GM12878 (cell line): ENCODE results near the gene DYDC2. TPM values are rescaled to one million over a fixed set of nuclear protein-coding genes. Genes with fewer than 3 reads are reported as not detected.

ENCODE experiments used
- ATAC-seq: fragments of 200-7000 bp; cut with Tn5 transposase; 3 replicates; pipeline ENCODE4 v1.9.1; 2020; ENCODE audit warnings: mild to moderate bottlenecking, moderate library complexity
- BruUV-seq: library from RNA; stranded (reverse); fragments of 400-500 nt; replicated peaks from 2 replicates; lab custom pipeline; 2021; lab: Mats Ljungman, UMichigan
- CTCF ChIA-PET: fragments of 300-600 bp; sonication (Branson Sonifier 250); formaldehyde crosslinking; extraction: SDS; loops from one replicate; lab custom pipeline; 2021; ENCODE audit warnings: inconsistent platforms; lab: Yijun Ruan, JAX
- POLR2A ChIA-PET: fragments of 350-600 bp; formaldehyde crosslinking; extraction: SDS; loops from one replicate; lab custom pipeline; 2021; ENCODE audit warnings: inconsistent platforms; lab: Charles Lee
- RAD21 ChIA-PET: fragments of 300-600 bp; sonication (Branson Sonifier 250); formaldehyde crosslinking; loops from one replicate; lab custom pipeline; 2023; ENCODE audit warnings: antibody characterized with exemption; ENCODE audit not compliant: unreplicated experiment; lab: Charles Lee
- SMC1A ChIA-PET: fragments of 300-600 bp; sonication (Branson Sonifier 250); formaldehyde crosslinking; loops from one replicate; lab custom pipeline; 2023; ENCODE audit not compliant: unreplicated experiment, uncharacterized antibody; lab: Charles Lee
- DNase-seq: peaks from one replicate; pipeline ENCODE4 v3.0.0-alpha.2; 2011; ENCODE audit warnings: low read depth, low spot score
- FAIRE-seq: peaks from 3 replicates; lab custom pipeline; 2011; peaks lifted over from hg19 to GRCh38; lab: Jason Lieb, UNC
- H2AFZ ChIP-seq: 2 replicates; pipeline ENCODE4 v1.6.0; 2011; ENCODE audit warnings: low read depth, low read length, control low read depth; ENCODE audit not compliant: control insufficient read depth
- H3K27ac ChIP-seq: 2 replicates; pipeline ENCODE4 v1.5.1; 2011; ENCODE audit warnings: control low read depth; ENCODE audit not compliant: control insufficient read depth, insufficient read depth
- H3K27me3 ChIP-seq, 2 experiments: replicated peaks in 1 of 2; 2 replicates each; pipeline versions ENCODE4 v1.6.0 to v1.6.1; 2011; ENCODE audit warnings: low read length in 1 of 2; ENCODE audit not compliant: control insufficient read depth in 2 of 2, insufficient read depth in 2 of 2
- H3K36me3 ChIP-seq, 2 experiments: 2 replicates each; pipeline ENCODE4 v1.5.1; 2011; ENCODE audit warnings: low read length in 1 of 2; ENCODE audit not compliant: control insufficient read depth in 2 of 2, insufficient read depth in 2 of 2
- H3K4me1 ChIP-seq: 2 replicates; pipeline ENCODE4 v1.6.1; 2011; ENCODE audit warnings: mild to moderate bottlenecking, low read length, moderate library complexity, mixed read lengths; ENCODE audit not compliant: control insufficient read depth, insufficient read depth
- H3K4me2 ChIP-seq: 2 replicates; pipeline ENCODE4 v1.6.0; 2011; ENCODE audit warnings: control low read depth; ENCODE audit not compliant: control insufficient read depth, insufficient read depth
- H3K4me3 ChIP-seq: fragments of 200-600 bp; sonication (generic); 2 replicates; pipeline ENCODE4 v1.5.1; 2016
- H3K79me2 ChIP-seq: 2 replicates; pipeline ENCODE4 v1.6.0; 2011; ENCODE audit warnings: low read length; ENCODE audit not compliant: control insufficient read depth, insufficient read depth
- H3K9ac ChIP-seq: 2 replicates; pipeline ENCODE4 v1.8.0; 2011; ENCODE audit warnings: low read length, control low read depth, mixed read lengths; ENCODE audit not compliant: control insufficient read depth, insufficient read depth
- H3K9me3 ChIP-seq: replicated peaks from 3 replicates; pipeline ENCODE4 v1.5.1; 2011; ENCODE audit warnings: mild to moderate bottlenecking, low read length; ENCODE audit not compliant: control insufficient read depth, insufficient read depth
- H4K20me1 ChIP-seq: 2 replicates; pipeline ENCODE4 v1.6.0; 2011; ENCODE audit not compliant: control insufficient read depth, insufficient read depth
- CUX1 ChIP-seq: IDR thresholded peaks from 2 replicates; pipeline ENCODE4 v1.6.1; 2012; ENCODE audit warnings: improper control_type of control experiment, low read depth, low read length; ENCODE audit not compliant: insufficient replicate concordance
- EGR1 ChIP-seq, 2 experiments: IDR thresholded peaks; 1 replicate in 1 of 2; 2 replicates in 1 of 2; pipeline ENCODE4 v1.6.1; 2011 to 2012; ENCODE audit warnings: low read depth in 2 of 2, low read length in 2 of 2, borderline replicate concordance in 1 of 2, mild to moderate bottlenecking in 1 of 2, moderate library complexity in 1 of 2
- IKZF2 ChIP-seq, 2 experiments: fragments of 450-650 bp; IDR thresholded peaks; 2 replicates each; pipeline ENCODE4 v1.6.1; 2017; ENCODE audit warnings: mild to moderate bottlenecking in 2 of 2, moderate library complexity in 2 of 2
- NFIC ChIP-seq: IDR thresholded peaks from 2 replicates; pipeline ENCODE4 v1.6.1; 2012; ENCODE audit warnings: low read depth, mild to moderate bottlenecking, inconsistent platforms, low read length, moderate library complexity
- PBX3 ChIP-seq: IDR thresholded peaks from 2 replicates; pipeline ENCODE4 v1.6.1; 2011; ENCODE audit warnings: mild to moderate bottlenecking, low read depth, low read length, moderate library complexity; ENCODE audit not compliant: insufficient replicate concordance
- POLR2AphosphoS5 ChIP-seq: IDR thresholded peaks from 2 replicates; pipeline ENCODE4 v1.6.1; 2011; ENCODE audit warnings: mild to moderate bottlenecking, low read length, inconsistent platforms
- RUNX3 ChIP-seq: IDR thresholded peaks from 2 replicates; pipeline ENCODE4 v1.6.1; 2012; ENCODE audit warnings: low read length, inconsistent platforms
- TAF1 ChIP-seq: IDR thresholded peaks from 2 replicates; pipeline ENCODE4 v1.6.1; 2011; ENCODE audit warnings: mild to moderate bottlenecking, low read depth, low read length, borderline replicate concordance
- YY1 ChIP-seq: IDR thresholded peaks from 2 replicates; pipeline ENCODE4 v1.6.1; 2011; ENCODE audit warnings: low read depth, mild to moderate bottlenecking, low read length
- ZBTB11 ChIP-seq: fragments of 450-650 bp; formaldehyde crosslinking; IDR thresholded peaks from 2 replicates; pipeline ENCODE4 v1.5.0; 2022; ENCODE audit warnings: mild to moderate bottlenecking, missing genetic modification characterization
- WGBS: methylation state at CpG from one replicate; pipeline ENCODE4 v1.1.6; 2016; ENCODE audit warnings: low lambda C conversion rate; ENCODE audit not compliant: insufficient replicate concordance, insufficient coverage; ENCODE audit errors: missing lambda C conversion rate; 5-methylcytosine and 5-hydroxymethylcytosine counted together
- in situ Hi-C: fragments of 300-500 bp; cut with MboI; formaldehyde crosslinking; loops from 9 replicates; pipeline ENCODE4 v1.14.3; 2018; ENCODE audit warnings: mixed read lengths
- intact Hi-C: fragments of 100-400 bp; cut with micrococcal nuclease; formaldehyde crosslinking; loops from one replicate; pipeline ENCODE4 v1.14.2; 2022; ENCODE audit not compliant: unreplicated experiment
- polyA plus RNA-seq, 11 experiments: library from polyadenylated mRNA; depleted of rRNA in 4 of 11; unstranded in 6 of 11; stranded (reverse) in 5 of 11; fragments of >200 nt; fragmentation: Nextera tagmentation in 4 of 11; fragmentation: Illumina TruSeq in 1 of 11; extraction: Ambion mirVana in 4 of 11; extraction: Trizol in 1 of 11; gene quantifications; 1 replicate in 1 of 11; 2 replicates in 10 of 11; pipeline versions ENCODE4 v1.2.1 to v1.2.3, GENCODE V29; 2011 to 2016; ENCODE audit warnings: inconsistent platforms in 2 of 11, missing spikeins in 2 of 11, low read depth in 1 of 11
- total RNA-seq, 4 experiments: library from RNA; depleted of rRNA in 3 of 4; stranded (reverse); fragments of >200 nt in 3 of 4; fragmentation: Illumina TruSeq in 1 of 4; extraction: Trizol in 1 of 4; gene quantifications; 2 replicates each; pipeline versions ENCODE4 v1.2.1 to v1.2.3, GENCODE V29; 2013 to 2021
- TF ChIP-seq, protein P1 (sequence below): fragments of 150-350 bp; IDR thresholded peaks from 2 replicates; pipeline ENCODE4 v1.6.1; 2014; ENCODE audit warnings: mild to moderate bottlenecking, low read depth, low read length

DYDC2 gene
- total and polyA plus RNA-seq, 10 of the 15 experiments (the other 5 are each of a cell fraction or from before 2014, with no cell fraction given) = 0.18 TPM; not detected in 9

GRCh38 chr10:80411681-80412220, 55.2 kb downstream of the DYDC2 start:
- ChIA-PET POLR2A (no interaction called here), CTCF (interaction anchor here (1.1 to 1.8 kb wide), 2 partner anchors 29 to 94 kb away, joined by 4 to 6 read pairs; no protein-coding TSS in a partner anchor), RAD21 (no interaction called here), SMC1A (interaction anchor here (1.2 to 2.7 kb wide), 4 partner anchors 10 to 37 kb away, joined by 3 to 8 read pairs (median 4); no protein-coding TSS in a partner anchor)
- Histone ChIP-seq H3K9me3 (no peaks in the 10 kb centered on the region), H3K79me2 (no peaks in the 10 kb centered on the region), H3K27me3 (peaks cover 0 to 3% of the 10 kb centered on the region in 2 experiments; a peak in 2 of 4 replicates), H4K20me1 (no peaks in the 10 kb centered on the region), H3K36me3 (no peaks in the 10 kb centered on the region), H3K9ac (no peak overlapping the region), H2AFZ (no peak overlapping the region), H3K4me2 (no peak overlapping the region), H3K4me3 (no peak overlapping the region), H3K4me1 (no peaks in the 10 kb centered on the region; the same call in 1 of the 2 replicates), H3K27ac (no peak overlapping the region)
- in situ Hi-C loops = no loop called here
- DNase-seq = no peak
- no peak for ATAC-seq
- FAIRE-seq = no peak
- BruUV-seq = no TSS peak
- WGBS = 100% methylated on average over 1 of the region's 1 CpG
- intact Hi-C loops = no loop called here
- TF ChIP-seq, protein P1, sequence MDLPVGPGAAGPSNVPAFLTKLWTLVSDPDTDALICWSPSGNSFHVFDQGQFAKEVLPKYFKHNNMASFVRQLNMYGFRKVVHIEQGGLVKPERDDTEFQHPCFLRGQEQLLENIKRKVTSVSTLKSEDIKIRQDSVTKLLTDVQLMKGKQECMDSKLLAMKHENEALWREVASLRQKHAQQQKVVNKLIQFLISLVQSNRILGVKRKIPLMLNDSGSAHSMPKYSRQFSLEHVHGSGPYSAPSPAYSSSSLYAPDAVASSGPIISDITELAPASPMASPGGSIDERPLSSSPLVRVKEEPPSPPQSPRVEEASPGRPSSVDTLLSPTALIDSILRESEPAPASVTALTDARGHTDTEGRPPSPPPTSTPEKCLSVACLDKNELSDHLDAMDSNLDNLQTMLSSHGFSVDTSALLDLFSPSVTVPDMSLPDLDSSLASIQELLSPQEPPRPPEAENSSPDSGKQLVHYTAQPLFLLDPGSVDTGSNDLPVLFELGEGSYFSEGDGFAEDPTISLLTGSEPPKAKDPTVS = no peak
- TF ChIP-seq TAF1 (no peak), CUX1 (no peak), EGR1 (IDR thresholded peaks at IDR 0.05; ENCODE audit: borderline replicate concordance in 1 of 2, low read depth in 2 of 2, low read length in 2 of 2) (no peak), PBX3 (no peak), RUNX3 (no peak), ZBTB11 (CRISPR knock-in tag) (no peak), NFIC (no peak), POLR2AphosphoS5 (no peak), IKZF2 (IDR thresholded peaks at IDR 0.05) (no peak), YY1 (no peak)
